ENCODE data around the gene KCNH5. TPM values are rescaled to one million over a fixed set of nuclear protein-coding genes. Genes with fewer than 3 reads are reported as not detected.

The KCNH5 gene
- total and polyA plus RNA-seq, 2 experiments from 2014 or later: 0.36 to 1.3 TPM

DNA sequence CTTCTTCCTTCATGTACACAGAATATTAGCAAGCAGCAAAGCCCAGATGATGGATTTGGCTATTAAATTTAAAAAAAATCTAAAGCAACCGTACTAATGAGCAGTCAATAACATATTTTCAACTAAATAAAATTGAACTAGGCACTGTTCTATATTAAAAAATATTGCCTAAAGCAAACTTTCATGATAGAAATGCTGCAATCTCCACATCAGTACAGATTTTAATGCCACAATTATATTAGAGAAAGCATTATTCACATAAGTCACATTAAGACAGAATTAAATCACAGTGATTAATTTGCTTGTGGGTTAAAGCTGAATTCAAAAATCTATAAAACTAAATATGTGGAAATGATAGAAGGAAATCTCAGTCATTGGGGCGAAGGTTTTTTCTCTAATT is 200.7 kb downstream of the KCNH5 start:
- H3K36me3 ChIP-seq (replicated peaks; ENCODE audit: insufficient read depth, low read depth): no peaks in the 10 kb centered on the region
- no peak overlapping the region for H3K4me3 ChIP-seq
- no peaks in the 10 kb centered on the region for H3K27me3 ChIP-seq
- no peaks in the 10 kb centered on the region for H4K20me1 ChIP-seq (ENCODE audit: insufficient read depth, poor library complexity, severe bottlenecking)
- H3K79me2 ChIP-seq: no peaks in the 10 kb centered on the region
- no peak overlapping the region for H3K27ac ChIP-seq
- 87% methylated on average over 2 of the region's 2 CpGs for WGBS (ENCODE audit: low lambda C conversion rate, missing lambda C conversion rate)
- H3K4me1 ChIP-seq (ENCODE audit: insufficient read depth): no peaks in the 10 kb centered on the region
- no peak overlapping the region for H2AFZ ChIP-seq
- TF ChIP-seq EZH2 (IDR thresholded peaks at IDR 0.05; ENCODE audit: borderline replicate concordance): no peak
- no peaks in the 10 kb centered on the region for H3K9me3 ChIP-seq (ENCODE audit: low read depth)
- H3K4me2 ChIP-seq: no peak overlapping the region
- no peak for DNase-seq (ENCODE audit: low spot score)
- no peaks in the 10 kb centered on the region for H3K9me2 ChIP-seq (replicated peaks; ENCODE audit: insufficient read depth)

DNA sequence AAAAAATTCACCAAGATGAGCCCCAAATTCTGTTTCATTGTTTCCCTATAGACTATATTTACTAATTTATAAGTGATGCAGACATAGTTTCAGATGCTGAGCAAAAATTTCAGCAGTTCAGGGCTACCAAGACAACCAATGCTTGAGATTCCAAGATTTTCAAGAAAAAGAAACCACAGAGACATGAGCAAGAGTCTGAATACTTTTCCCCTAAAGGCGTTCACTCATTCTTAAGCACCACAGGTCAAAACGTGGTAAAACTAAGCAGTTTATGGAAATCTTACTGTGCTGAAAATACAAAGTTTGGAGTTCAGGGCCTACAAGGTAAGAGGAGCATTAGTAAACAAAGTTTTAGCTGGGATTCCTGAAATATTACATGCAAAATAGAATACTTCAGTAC is 221.2 kb downstream of the KCNH5 start:
- H3K9me3 ChIP-seq (ENCODE audit: low read depth): no peaks in the 10 kb centered on the region
- no peak for DNase-seq (ENCODE audit: low spot score)
- no peaks in the 10 kb centered on the region for H3K27me3 ChIP-seq
- no peak overlapping the region for H3K27ac ChIP-seq
- H3K36me3 ChIP-seq (replicated peaks; ENCODE audit: insufficient read depth, low read depth): no peaks in the 10 kb centered on the region
- 68% methylated on average over 2 of the region's 2 CpGs for WGBS (ENCODE audit: low lambda C conversion rate, missing lambda C conversion rate)
- no peaks in the 10 kb centered on the region for H4K20me1 ChIP-seq (ENCODE audit: insufficient read depth, poor library complexity, severe bottlenecking)
- H3K4me2 ChIP-seq: no peak overlapping the region
- H3K4me3 ChIP-seq: no peak overlapping the region
- no peaks in the 10 kb centered on the region for H3K4me1 ChIP-seq (ENCODE audit: insufficient read depth)
- H3K9me2 ChIP-seq (replicated peaks; ENCODE audit: insufficient read depth): no peaks in the 10 kb centered on the region
- TF ChIP-seq EZH2phosphoT487 (IDR thresholded peaks at IDR 0.05; ENCODE audit: low read depth, severe bottlenecking, unreplicated experiment) (no peak), EZH2 (IDR thresholded peaks at IDR 0.05; ENCODE audit: borderline replicate concordance) (no peak)
- TF ChIP-seq, protein P1, sequence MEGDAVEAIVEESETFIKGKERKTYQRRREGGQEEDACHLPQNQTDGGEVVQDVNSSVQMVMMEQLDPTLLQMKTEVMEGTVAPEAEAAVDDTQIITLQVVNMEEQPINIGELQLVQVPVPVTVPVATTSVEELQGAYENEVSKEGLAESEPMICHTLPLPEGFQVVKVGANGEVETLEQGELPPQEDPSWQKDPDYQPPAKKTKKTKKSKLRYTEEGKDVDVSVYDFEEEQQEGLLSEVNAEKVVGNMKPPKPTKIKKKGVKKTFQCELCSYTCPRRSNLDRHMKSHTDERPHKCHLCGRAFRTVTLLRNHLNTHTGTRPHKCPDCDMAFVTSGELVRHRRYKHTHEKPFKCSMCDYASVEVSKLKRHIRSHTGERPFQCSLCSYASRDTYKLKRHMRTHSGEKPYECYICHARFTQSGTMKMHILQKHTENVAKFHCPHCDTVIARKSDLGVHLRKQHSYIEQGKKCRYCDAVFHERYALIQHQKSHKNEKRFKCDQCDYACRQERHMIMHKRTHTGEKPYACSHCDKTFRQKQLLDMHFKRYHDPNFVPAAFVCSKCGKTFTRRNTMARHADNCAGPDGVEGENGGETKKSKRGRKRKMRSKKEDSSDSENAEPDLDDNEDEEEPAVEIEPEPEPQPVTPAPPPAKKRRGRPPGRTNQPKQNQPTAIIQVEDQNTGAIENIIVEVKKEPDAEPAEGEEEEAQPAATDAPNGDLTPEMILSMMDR (IDR thresholded peaks at IDR 0.05; ENCODE audit: poor library complexity): no peak
- H2AFZ ChIP-seq: no peak overlapping the region
- H3K79me2 ChIP-seq: no peaks in the 10 kb centered on the region

DNA sequence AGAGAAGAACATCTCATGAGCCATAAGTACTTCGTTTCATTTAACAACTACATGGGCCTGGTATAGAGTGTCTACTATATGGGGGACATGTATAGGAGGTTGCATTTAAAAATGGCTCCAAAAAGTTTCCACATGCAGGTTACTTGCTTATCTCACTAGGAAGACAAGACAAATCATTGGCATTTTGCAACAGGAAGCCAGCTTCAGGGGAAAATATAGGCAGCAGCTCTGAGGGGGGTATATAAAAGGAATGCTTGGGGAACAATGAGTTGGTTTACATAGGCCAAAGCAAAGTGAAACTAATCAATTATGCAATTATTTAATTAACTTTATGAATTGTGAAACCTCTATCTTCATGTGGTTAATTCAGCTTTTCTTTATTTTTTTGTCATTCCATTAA is 225.3 kb downstream of the KCNH5 start:
- H2AFZ ChIP-seq: no peak overlapping the region
- H3K4me1 ChIP-seq (ENCODE audit: insufficient read depth): no peaks in the 10 kb centered on the region
- 86% methylated on average over 1 of the region's 1 CpG for WGBS (ENCODE audit: low lambda C conversion rate, missing lambda C conversion rate)
- H3K79me2 ChIP-seq: no peaks in the 10 kb centered on the region
- H3K4me3 ChIP-seq: no peak overlapping the region
- no peaks in the 10 kb centered on the region for H3K36me3 ChIP-seq (replicated peaks; ENCODE audit: insufficient read depth, low read depth)
- H3K27me3 ChIP-seq: no peaks in the 10 kb centered on the region
- no peak for TF ChIP-seq EZH2phosphoT487 (IDR thresholded peaks at IDR 0.05; ENCODE audit: low read depth, severe bottlenecking, unreplicated experiment)
- TF ChIP-seq EZH2 (IDR thresholded peaks at IDR 0.05; ENCODE audit: borderline replicate concordance): no peak
- TF ChIP-seq, protein P1 (IDR thresholded peaks at IDR 0.05; ENCODE audit: poor library complexity): no peak
- no peaks in the 10 kb centered on the region for H3K9me2 ChIP-seq (replicated peaks; ENCODE audit: insufficient read depth)
- H3K9me3 ChIP-seq (ENCODE audit: low read depth): peaks cover 3% of the 10 kb centered on the region
- H3K4me2 ChIP-seq: no peak overlapping the region
- H3K27ac ChIP-seq: no peak overlapping the region
- no peaks in the 10 kb centered on the region for H4K20me1 ChIP-seq (ENCODE audit: insufficient read depth, poor library complexity, severe bottlenecking)
- DNase-seq (ENCODE audit: low spot score): no peak

DNA sequence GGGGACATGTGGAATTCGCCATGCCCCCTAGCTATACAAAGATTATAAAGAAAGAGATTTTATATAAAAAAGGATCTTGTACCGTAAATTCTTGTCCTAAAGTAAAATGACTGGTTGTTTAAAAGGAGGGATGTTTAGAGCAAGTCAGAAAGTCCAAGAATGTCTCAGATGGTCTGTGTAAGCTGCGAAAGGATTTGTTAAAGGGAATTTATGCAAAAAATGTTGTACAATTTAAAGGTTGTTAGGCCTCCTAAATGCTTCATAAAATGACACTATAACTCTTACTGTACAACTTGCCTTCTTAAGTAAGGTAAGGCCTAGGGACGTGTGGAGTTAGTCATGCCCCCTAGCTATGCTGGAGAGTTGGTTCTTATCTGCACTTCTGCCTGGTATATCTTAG is 237.6 kb downstream of the KCNH5 start:
- no peak for DNase-seq (ENCODE audit: low spot score)
- 86% methylated on average over 4 of the region's 4 CpGs for WGBS (ENCODE audit: low lambda C conversion rate, missing lambda C conversion rate)
- Histone ChIP-seq H3K27ac (no peak overlapping the region), H2AFZ (no peak overlapping the region), H3K4me3 (no peak overlapping the region), H3K4me2 (no peak overlapping the region), H3K9me3 (ENCODE audit: low read depth) (peaks cover 8% of the 10 kb centered on the region), H3K79me2 (no peaks in the 10 kb centered on the region), H3K4me1 (ENCODE audit: insufficient read depth) (no peaks in the 10 kb centered on the region), H3K27me3 (no peaks in the 10 kb centered on the region), H4K20me1 (ENCODE audit: insufficient read depth, poor library complexity, severe bottlenecking) (no peaks in the 10 kb centered on the region), H3K36me3 (replicated peaks; ENCODE audit: insufficient read depth, low read depth) (no peaks in the 10 kb centered on the region), H3K9me2 (replicated peaks; ENCODE audit: insufficient read depth) (no peaks in the 10 kb centered on the region)
- TF ChIP-seq, protein P1 (IDR thresholded peaks at IDR 0.05; ENCODE audit: poor library complexity): no peak
- TF ChIP-seq EZH2 (IDR thresholded peaks at IDR 0.05; ENCODE audit: borderline replicate concordance): no peak
- no peak for TF ChIP-seq EZH2phosphoT487 (IDR thresholded peaks at IDR 0.05; ENCODE audit: low read depth, severe bottlenecking, unreplicated experiment)

Data from hepatocyte (in vitro differentiated cells).